Loucy (cell line): ENCODE data around the gene P2RX4.

Experiments
- CTCF ChIP-seq: fragments of 200-600 bp; sonication (generic); conservative IDR thresholded peaks from 2 replicates; pipeline ENCODE4 v1.5.1; 2014; ENCODE audit warnings: mild to moderate bottlenecking, antibody characterized with exemption, low read length
- EZH2phosphoT487 ChIP-seq: fragments of 200-600 bp; IDR thresholded peaks from 2 replicates; pipeline ENCODE4 v1.6.1; 2018; ENCODE audit warnings: antibody characterized with exemption, mild to moderate bottlenecking, moderate library complexity, borderline replicate concordance

GRCh38 chr12:121239351-121240061, 29.6 kb downstream of the P2RX4 start:
- no peak for TF ChIP-seq CTCF
- TF ChIP-seq EZH2phosphoT487, result no peak
